Head of caudate nucleus (tissue), 42 donors: ENCODE data around the gene ATL2.
A peak's percentile ranks its signal among the peaks of the same experiment; 100 is the strongest.
"Not testable (repeated sequence)": the region's sequence is repeated elsewhere in the genome, so short reads cannot be mapped to it uniquely, and the experiment has no call there.

Experiments
- DNase-seq, 42 donors: peaks; one replicate each; pipeline versions ENCODE4 v3.0.0 to v3.0.0-alpha.2; 2020 to 2021; ENCODE audit warnings: mixed read lengths in 7 of 42
- intact Hi-C: fragments of 100-400 bp; cut with DNase I; formaldehyde crosslinking; loops from one replicate; pipeline ENCODE4 v1.15.0; 2022

The ATL2 gene

GRCh38 chr2:38290332-38290731 is 86.7 kb downstream of the ATL2 start:
- DNase-seq, result no peak
- intact Hi-C loops, result no loop called here

DNA sequence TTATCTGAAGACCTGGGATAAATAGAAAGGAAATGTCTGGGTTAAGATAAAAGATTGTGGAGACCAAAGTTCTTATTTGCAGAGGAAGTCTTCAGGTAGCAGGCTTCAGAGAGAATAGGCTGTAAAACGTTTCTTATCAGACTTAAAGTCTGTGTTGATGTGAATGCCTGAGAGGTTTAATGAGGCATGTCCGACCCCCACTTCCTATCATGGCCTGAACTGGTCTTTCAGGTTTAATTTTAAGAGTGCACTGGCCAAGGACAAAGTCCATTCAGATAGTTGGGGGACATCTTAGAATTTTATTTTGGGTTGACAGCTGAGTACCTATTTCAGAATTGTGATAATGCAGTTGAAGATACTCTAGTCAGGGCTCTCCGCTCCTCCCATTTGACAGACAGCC is 92.1 kb downstream of the ATL2 start:
- DNase-seq, result no peak
- intact Hi-C loops, result no loop called here

GRCh38 chr2:38281095-38281742 is 95.9 kb downstream of the ATL2 start:
- intact Hi-C loops, result no loop called here
- DNase-seq, result no peak

DNA sequence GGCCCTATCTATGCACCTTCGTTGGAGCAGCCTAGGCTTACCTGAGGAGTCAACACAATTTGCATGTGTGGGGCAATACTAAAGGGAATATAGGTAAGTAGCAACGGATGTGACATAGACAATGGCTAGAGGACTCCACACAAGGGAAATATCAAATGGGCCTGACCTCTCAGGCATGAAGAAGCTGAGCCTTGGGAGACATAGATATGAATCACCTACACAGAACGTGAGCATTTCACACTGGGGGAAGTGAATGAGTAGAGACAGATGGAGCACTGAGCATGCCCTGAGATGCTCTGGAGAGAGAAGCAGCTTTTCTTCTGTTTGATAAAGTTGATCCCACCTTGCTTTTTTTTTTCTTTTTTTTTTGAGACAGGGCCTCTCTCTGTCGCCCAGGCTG is 97.9 kb downstream of the ATL2 start:
- DNase-seq, result no peak
- intact Hi-C loops, result no loop called here

GRCh38 chr2:38278117-38278438 is 99.0 kb downstream of the ATL2 start:
- intact Hi-C loops, DNase-seq: not testable (repeated sequence)

- DNase-seq, result no peak
- intact Hi-C loops, result no loop called here
Observed at GRCh38 chr2:38277245-38278116, 99.6 kb downstream of the ATL2 start.

GRCh38 chr2:38274286-38275276 is 102.5 kb downstream of the ATL2 start:
- intact Hi-C loops, result loop anchor here (2.0 kb wide), 1 partner anchor 292 kb away; no protein-coding TSS in a partner anchor
- peak in 19 of 42 donors; percentile 12 to 72 (median 37) for DNase-seq

DNA sequence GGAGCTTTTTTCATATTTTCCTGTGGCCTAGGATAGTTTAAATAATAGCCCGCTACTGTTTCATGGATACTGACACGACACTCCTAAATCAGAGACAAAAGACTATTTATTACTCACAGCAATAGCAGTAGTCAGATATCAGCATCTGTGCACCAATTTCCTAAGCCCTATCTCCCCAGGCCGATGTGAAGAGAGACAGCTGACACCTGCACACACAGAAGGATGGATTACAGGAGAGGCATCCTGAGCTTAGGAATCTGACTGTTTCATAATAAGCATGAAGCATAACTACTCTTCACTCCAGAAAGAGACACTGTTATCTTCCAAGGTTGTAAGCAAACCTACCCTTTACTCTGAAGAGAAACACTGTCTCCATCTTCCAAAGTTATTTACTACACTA is 105.4 kb downstream of the ATL2 start:
- intact Hi-C loops, result no loop called here
- no peak for DNase-seq

DNA sequence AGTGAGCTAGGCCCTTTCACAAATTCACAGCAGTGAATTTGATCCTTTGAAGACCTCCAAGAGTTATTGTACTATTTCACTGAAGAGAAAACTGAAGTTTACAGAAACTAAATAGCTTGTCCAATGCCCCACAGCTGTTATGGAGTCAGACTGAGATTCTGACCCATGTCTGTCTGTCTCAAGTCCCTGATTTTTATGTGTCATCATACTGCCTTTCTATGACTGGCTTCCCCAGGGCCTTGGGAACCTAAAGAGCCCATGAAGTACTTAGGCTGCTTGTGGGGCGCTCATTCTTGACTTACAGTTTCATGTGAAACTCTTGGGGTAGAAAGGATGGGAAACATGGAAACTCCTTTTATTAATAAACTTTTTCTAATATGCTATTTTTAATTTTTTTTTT is 107.7 kb downstream of the ATL2 start:
- intact Hi-C loops, result no loop called here
- DNase-seq, result no peak

DNA sequence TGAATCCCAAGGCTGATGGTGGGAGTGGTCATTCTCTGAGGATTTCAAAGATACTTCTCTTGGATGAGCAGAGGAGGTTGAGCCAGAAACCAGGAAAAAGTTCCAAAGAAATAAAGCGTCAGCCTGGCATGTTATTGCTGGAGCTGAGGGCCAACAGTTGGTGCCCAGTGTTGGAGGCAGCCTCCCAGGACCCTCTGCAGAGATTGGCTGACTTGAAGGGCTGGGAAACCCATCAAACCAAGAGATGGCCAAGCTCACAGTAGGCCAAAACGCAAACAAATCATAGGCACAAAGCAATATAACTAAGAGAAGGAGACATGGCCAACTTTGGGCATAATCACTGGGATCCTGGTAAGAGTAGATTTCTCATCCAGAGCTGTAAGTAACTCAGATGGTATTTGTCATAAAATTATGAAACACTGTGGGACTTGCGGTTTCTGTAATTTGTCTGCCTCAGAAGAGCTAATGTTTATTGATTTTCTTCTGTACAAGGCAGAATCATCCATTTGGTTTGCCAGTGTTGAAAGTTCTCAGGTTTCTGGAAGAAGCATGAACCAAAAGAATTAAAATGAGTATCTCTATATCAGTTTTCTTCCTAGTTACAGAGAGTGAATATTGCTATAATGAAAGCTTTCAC is 108.3 kb downstream of the ATL2 start:
- no peak for DNase-seq
- intact Hi-C loops, result no loop called here

DNA sequence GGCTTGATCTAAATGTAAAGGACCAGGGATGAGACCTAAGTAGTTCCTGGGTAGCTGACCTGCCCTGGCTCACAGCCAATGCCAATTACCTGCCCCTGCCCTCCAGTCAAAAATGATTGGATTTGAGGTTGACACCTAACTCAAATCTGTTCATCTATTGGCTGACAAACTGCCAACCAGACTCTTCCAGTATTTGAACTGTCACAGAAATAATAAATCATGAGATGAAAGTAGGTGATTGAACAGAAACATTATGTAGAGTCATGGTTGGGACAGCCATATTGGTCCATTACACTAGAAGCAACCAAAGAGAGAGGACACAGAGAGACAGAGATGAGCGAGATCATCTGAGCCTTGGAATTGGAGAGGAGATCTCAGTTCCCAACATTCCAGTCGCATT is 109.1 kb downstream of the ATL2 start:
- intact Hi-C loops, result no loop called here
- no peak for DNase-seq

DNA sequence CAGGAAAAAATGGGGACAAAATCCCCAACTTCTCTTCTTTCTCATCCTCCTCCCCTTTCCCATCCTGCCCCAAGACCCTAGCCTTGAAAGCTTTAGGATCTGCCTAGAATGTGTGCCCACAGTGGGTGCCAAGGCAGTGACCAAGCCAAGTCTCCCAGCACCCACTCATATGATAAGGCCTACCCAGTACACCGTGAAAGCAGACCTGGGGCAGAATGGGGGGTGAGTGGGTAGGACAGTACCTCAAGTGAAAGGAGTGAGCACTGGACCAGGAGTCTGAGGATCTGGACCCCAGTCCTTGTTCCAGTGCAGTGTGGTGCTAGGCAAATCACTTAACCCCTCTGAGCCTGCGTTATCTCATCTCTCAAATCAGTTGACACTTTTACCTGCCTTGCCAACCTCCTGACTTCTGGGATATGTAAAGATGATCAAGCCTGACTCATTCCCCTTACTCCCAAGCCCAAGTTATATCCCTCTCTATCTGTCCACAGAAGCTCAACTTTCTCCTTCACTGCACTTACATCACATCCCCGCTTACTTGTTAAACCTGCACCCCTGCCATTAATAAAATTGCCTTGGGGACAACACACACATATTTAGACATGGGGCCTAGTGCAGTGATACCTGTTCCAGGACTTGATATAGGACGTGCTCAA is 109.7 kb downstream of the ATL2 start:
- no peak for DNase-seq
- intact Hi-C loops, result no loop called here

GRCh38 chr2:38266382-38267061 is 110.6 kb downstream of the ATL2 start:
- intact Hi-C loops, result no loop called here
- DNase-seq, result no peak

DNA sequence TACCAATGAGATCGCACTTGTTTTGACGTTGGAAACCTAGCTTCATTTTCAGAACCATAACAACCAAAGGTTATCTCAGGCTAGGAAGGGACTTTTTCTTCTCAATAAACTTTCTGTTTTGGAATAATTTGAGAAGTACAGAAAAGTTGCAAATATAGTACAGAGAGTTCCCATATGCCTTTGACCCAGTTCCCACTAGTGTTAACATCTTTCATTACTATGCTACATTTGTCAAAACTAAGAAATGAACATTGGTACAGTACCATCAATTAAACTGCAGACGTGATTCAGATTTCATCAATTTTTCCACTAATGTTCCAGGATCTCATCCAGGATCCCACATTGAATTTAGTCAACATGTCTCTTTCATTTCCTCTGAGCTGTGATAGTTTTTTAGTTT is 111.6 kb downstream of the ATL2 start:
- no peak for DNase-seq
- intact Hi-C loops, result no loop called here

- no peak for DNase-seq
- intact Hi-C loops, result no loop called here
Observed at GRCh38 chr2:38264396-38265221, 112.5 kb downstream of the ATL2 start.

DNA sequence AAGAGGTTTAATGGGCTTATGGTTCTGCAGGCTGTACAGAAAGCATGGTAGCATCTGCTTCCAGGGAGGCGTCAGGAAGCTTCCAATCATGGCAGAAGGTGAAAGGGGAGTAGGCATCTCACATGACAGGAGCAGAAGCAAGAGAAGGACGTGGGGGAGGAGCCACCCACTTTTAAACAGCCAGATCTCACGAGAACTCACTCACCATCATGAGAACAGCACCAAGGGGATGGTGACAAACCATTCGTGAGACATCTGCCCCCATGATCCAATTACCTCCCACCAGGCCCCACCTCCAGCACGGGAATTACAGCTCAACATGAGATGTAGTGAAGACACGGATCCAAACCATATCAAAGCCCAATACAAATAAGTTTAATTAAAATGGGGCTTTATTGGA is 113.8 kb downstream of the ATL2 start:
- intact Hi-C loops, result no loop called here
- no peak for DNase-seq
